ENCODE results near the gene UGT1A6.

UGT1A6 gene

DNA sequence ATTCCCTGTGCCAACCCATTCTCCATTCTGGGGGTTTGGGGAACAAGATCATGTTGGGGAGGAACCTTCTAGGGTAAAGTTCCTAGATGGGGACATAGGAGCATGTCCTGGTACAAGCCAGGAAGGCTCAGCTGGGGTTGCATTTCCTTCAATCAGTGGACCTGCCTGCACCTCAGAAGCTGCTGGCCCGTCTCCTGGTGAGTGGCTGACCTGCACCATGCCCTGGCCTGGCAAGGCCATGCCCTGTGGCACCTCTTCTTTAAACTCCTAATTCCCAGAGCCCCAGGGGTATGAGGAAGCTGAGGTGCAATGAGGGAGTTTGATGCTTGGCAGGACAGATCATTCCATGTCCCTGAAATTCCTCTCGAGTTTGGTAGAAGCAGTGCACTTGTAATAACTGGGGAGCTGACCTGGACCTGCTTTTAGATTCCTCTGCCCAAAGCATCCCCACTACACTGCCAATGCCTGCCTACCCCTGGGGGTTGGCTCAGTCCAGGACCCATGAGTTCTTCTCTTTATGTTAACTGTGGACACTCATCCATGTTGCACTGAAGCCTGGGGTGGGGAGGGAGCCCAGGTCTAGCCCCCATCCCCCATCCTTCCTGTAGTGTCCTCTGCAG is 110.7 kb downstream of the UGT1A6 start:
- DNase-seq = no peak

DNA sequence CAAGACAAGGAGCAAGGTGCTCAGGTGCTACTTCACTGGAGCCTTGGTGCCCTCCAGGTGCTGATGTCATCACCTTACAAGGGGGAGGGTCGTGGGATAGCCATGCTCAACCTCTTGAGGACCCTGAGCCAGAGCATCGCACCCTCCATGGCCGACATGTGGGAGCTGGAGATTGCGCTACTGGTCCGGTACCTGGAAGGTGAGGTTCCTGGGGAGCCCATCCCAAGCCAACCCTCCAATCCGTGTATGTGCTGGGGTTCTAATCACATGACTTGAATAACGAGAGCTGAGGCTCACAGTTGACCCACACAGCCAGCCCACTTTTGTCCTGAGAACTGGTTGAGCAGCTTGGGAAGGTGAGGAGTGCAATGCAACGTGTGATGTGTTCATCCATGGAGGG is 111.3 kb downstream of the UGT1A6 start:
- DNase-seq = no peak

DNA sequence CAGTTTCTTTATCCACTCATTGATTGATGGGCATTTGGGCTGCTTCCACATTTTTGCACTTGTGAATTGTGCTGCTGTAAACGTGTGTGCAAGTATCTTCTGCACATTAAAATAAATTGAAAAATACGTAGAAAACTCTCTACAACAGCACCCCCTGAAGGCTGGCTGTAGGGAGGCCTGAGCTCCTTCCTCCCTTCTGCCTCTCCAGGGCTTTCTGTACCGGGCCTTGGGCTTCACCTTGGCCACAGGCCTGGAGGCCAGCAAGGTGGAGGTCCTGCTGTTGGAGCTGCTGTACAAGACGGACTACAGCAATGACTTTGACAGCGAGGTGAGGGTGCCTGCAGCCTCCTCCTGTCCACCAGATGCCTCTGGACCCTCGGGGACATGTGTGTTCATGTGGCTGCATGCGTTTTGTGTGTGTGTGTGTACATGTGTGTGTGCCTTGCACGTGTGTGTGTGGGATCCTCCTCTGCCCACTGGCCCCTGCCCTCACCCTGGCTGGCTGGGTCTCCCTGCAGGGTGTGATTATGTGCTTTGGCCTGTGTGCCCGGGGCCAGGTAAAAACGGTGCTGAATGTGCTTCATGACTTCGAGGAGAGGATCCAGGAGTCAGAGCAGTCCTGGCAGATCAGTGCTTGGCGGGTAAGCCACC is 114.7 kb downstream of the UGT1A6 start:
- no peak for DNase-seq

DNA sequence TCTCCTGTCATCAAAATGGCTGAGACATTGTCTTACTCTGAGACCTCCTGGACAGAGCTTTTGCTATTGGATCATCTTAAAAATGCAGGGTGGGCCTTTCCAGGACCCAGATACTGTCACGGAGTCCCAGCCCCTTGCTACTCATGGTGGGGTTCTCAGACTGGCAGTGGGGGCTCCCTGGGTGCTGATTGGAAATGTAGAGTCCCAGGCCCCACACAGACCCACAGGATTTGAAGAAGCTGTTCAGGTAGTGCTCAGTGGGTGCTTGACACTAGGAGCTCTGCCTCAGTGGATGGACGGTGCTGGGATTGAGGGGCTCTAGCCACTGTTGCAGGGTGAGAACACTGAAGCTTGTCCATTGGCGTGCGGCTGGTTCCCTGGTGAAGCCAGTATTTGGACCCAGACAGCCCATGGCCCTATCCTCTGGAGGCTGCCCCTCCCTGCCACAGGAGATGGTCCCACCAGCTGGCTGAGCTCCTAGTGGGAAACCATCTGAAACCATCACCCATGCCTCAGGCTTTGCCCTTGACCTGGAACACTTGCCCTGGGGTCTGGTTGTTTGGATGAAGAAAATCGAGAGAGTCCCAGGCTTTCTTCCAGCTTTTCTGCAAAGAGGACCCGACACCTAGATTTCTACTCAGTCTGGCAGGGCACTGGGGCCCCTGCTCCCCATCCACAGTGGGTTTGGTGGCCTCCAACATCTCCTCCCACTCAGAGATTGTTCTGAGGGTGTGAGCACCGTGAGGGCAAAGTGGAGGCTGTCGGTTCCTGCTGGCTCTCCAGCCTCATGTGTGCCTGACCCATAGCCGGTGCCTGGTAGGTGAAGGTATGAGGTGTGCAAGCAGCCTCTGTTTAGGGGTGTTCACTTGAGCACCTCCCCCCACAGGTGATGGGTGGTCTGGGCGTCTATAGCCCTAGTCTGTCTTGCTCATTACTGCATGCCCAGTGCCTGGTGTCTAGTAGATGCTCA is 115.6 kb downstream of the UGT1A6 start:
- DNase-seq = no peak

DNA sequence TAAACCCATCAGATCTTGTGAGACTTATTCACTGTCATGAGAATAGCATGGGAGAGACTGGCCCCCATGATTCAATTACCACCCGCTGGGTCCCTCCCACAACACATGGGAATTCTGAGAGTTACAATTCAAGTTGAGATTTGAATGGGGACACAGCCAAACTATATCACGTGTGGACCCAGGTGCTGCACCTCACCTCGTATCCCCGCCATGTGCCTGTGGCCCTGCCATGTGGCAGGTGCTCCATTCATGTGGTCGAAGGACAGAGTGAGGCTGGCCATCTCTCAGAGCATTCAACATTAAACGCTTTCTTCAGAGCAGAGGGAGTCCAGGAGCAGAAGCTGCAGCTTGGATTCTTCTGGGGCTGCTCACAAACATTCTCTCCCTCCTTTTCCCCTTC is 117.7 kb downstream of the UGT1A6 start:
- no peak for DNase-seq

DNA sequence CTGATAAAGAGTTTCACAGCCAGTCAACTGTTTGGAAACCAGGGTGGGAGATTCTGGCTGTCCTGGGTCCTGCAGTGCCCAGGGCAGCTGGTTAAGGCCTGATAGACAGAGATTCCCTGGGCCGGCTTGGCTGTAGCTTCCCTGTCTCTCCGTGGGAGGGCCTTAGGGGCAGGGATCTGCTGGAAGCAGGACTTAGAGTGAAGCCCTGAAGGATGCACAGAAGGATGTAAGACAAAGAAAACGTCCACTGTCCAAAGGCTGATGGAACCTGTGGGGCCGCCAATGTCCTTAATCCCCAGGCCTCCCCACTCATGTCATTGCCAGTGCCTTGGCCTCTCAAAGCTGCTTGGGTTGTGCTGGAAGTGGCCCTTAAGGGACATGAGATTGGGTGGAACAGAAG is 118.4 kb downstream of the UGT1A6 start:
- no peak for DNase-seq

DNA sequence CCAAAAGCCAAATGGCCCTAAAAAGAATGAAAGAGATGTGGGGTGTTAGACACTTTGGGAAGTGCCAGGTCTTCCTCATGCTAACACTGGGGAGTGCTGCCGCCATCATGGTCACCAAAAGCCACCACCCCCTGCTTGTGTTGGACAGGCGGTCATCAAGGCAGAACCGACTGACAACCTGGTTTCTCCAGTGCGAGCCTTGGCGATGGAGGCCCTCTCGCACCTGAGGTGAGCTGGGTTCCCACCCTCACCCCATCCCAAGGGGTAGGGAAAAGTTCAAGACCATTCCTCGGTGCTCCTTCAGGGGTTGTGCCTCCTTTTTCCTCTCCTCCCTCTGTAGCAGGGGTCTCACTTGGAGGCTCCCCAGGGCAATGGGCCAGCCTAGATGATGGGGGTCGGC is 119.0 kb downstream of the UGT1A6 start:
- DNase-seq = no peak

DNA sequence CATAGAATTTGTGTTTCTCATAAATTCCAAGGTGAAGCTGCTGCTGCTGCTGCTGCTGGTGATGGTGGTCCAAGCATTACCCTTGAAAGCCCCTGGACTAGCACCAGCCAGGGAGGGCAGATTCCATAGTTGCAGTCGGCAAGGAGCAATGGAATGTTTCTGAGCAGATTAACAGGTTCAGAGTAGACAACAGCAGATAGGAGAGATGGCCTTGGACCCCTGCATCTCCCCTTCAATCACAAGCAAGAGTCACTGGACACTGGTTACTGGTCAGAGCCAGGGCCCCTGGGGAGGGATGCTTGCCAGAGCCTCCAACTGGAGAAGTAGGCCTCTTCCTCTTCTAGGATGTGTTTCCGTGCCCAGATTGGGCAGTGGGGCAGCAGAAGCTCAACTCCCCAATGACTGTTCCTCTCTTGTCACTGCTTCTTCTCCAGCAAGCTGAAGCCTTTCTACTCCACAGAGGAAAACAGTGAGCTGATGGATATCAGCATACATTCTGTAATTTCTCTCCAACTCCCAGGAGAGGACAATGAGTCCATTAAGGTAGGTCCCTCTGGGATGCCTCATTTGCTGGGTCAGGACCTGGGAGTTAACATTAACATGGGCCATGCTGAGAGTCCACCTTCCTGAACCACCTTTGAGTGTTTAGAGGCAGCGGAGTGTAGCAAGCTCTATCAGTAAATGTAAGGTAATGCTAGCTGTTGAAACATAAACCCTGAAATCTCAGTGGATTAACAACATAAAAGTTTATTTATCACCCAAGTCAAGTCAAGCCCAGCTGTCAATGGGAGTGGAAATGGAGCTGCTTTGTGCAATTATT is 120.8 kb downstream of the UGT1A6 start:
- DNase-seq = no peak

DNA sequence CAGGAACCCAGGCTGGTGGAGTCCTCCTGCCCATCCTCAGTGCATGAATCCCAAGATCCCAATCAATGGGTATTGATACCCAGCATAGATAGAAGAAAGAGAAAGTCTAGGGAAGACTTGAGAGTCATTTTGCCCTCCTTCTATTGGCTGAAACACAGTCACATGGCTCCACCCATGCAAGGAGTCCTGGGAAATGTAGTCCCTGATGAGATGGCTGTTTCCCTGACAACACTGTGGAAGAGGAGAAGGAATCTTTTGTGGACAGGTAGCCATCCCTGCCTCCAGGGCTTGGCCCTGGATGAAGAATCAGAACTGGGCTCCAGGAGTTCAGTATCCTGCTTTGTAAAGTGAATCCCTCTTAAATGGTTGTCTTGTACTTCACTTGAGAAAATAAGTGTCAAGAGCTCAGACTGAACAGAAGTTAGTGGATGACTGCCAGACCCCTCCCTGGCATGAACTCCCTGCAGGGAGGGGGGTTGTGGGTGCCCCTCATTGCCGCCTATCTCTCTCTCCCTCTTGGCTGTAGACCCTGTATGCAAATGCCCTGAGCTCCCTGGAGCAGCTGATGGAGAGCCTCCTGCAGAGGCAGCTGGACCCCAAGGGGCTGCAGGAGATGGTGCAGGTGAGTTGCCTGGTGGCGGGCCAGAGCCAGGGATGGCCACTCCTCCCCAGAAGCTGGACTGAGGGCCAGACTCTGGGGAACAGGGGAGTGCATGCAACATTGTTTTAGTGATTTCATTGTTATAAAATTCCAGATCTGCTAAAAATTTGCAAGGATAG is 121.6 kb downstream of the UGT1A6 start:
- DNase-seq = no peak

DNA sequence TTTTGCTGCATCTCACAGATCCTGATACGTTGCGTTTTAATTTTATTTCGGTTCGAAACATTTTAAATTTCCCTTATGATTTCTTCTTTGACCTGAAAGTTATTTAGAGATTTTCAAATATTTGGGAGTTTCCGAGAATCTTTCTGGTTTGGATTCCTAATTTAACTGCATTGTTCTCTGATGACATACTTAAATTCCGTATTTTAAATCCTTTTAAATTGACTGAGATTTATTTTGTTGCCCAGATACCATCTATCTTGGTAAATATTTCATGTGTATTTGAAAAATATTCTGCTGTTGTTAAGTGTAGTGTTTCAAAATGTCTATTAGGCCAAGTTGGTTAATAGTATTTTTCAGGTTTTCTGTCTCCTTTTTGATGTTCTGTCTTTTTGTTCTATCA is 123.2 kb downstream of the UGT1A6 start:
- no peak for DNase-seq

DNA sequence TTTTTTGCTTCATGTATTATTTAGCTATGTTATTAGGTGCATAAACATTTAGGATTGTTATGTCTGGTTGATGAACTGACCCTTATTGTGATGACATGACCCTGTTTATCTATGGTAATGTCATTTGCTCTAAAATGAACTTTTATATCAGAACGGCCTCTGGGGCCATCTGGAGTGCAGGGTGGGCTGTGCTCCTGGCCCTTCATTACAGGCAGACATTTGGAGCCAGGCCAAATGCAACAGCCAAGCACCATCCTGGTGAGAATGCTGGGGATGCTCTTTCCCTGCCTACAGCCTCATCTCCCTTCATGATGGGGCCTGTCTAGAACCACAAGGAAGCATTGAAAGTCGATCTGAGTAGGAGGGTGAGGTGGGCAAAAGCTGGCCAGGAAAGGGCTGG is 123.6 kb downstream of the UGT1A6 start:
- no peak for DNase-seq

DNA sequence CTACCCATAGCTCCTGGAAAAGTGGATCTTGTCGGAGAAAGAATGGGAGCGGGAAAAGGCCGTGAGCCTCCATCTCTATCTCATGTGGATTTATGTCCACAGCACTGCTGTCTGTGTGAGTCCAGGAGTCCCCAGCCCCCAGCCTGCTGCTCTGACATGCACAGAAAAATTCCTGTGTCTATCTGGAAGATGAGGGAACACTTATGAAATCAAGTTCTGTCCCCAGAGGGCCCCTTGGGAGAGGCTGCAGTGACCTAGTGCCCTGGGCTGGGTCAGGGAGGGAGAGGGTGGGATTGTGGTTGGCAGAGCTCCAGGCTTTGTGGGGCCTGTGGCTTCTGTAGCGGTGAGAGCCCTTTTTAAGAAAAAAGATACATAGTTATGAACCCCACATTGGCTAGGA is 124.1 kb downstream of the UGT1A6 start:
- DNase-seq = no peak

DNA sequence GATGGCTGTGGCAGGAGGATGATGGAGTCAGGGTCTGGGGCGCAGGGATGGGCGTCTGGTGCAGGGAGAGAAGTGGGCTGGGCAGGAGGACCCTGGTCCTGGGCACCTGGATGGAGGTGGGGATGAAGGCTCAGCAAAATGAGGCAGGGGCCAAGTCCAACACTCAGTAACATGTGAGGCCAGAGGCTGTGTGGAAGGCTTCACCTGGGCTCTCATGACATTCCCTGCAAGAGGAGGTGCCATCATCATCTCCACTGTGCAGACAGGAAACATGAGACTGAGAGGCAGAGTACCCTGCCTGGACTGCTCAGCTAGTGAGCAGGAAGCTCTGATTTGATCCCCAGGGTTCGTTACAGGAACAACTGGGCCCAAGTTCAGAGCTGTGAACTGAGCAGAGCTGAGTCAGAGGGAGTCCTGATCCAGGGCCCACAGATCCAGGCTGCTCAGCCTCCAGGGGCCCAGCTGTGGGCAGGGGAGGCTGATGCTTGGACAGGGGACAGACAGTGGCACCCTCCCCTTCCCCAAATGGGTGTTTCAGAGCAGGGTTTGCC is 124.7 kb downstream of the UGT1A6 start:
- no peak for DNase-seq

DNA sequence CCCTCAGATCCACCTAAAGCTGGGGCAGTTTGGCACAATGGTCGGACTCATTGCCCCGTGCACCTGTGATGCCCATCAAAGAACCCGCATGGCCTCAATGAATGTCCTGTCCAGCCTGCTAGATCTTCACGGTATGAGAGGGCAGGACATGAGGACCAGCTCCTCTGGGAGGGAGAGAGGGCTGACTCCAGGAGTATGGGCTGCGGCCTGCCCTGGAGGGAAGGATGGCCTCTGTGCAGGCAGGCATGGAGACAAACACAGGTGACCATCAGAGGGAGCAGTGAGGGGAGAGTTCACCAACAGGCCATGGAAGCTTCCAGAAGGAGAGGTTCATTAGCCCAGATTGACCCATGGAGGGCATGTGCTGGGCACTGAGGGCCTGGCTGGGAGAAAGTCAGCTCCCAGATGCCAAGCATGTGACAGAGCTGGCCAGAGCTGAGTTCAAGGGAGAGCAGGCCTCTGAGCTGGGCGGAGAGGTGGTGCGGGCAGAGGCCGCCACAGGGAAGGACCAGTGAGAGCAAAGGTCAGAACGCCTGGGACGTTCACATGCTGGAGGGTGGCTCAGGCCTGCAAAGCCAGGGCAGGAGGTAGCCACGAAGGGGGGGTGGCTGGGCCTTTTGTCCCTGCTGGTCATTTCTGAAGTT is 125.4 kb downstream of the UGT1A6 start:
- DNase-seq = no peak

DNA sequence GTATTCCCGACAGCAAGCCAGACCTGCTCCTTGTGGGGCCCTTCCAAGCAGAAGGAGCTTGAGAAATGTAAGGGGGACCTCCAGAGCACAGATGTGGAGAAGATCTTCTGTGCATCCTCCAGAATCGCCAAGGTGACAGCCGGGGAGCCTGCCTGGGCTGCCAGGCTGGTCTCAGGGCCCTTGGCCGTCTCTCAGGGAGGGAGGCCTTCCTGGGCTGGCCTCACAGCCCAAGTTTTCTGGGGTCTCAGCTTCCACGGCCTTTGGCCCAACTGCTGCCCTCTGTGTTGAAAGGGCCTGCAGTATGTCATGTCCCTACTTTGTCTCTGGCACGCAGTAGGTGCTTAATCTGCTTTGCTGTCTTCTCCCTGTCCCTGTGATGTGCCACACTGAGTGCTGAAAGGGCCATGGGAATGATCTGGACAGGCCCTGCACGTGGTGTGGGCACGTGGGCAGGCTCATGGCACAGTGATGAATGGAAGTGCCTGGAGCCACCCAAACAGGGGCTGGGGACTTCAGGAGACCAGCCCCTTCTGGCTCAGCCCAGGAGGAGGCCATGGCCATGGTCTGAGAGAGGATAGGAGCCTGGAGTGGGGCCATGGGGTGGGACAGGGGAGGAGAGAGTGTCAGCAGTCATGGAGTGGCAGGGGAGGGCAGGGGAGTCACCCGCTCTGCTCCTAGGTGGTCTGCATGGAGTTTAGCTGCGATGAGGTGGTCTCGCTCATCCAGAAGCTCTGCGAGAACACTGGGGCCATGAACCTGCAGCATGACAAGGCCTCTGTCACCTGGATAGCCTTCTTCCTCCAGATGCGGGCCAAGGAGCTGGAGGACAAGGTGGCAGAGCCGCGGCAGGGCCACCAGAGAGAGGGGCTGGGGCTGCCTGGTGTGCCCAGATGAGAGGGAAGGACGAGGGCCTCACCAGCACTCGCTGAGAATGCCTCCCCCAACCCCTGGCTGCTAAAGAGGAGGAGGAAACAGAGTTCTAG is 126.2 kb downstream of the UGT1A6 start:
- no peak for DNase-seq

DNA sequence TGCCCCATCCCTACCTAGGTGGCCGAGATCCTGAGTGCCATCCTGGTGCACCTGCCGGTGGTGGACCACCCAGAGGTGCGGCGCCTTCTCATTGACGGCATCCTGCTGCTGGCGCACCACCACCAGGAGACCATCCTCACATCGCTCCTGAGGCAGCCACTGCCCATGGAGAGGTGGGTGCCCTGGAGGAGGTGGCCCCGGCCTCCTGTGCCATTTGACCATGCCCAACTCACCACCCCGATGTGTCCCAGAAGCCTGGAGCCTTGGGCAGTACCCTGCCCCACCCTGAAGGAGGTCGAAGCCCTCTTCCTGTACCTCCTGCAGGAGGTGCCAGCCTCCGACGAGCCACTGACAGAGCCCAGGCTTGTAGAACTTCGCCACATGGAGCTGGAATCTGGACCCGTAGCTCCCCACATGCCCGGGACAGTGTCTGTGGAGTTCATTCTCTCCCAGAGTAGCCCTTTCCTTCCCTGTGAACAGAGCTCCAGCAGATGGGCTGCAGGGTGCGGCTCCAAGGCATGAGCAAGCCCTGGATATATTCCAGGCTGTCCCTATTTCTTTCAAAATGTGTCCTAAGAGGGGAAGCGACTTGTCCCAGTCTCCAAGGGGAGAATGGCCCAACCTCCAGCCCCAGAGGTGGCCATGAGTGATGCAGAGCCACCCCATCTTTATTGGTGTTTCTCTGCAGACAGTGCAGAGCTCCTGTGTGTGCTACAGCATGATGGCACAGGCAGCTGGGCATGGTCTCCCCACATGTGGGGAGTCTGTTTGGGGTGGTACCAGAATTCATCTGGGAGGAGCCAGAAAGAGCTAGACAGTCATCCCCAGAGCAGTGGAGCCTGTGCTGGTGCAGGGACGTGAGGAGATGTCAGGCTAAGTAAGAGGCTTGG is 127.4 kb downstream of the UGT1A6 start:
- no peak for DNase-seq

DNA sequence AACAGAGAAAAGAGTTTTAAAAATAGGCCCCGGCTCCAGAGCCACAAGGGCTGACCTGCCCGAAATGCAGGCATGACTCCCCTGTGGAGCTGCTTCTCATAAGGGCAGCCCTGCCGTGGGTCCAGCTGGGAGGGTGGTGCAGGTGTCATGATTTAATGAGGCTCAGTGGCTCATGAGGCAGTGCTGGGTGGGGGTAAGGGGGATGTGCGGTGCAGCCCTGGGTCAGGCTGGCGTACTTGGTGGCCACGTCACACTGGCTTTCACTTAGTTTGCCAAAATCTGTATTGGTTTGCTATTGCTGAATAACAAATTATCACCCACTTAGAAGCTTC is 128.1 kb downstream of the UGT1A6 start:
- DNase-seq = no peak

DNA sequence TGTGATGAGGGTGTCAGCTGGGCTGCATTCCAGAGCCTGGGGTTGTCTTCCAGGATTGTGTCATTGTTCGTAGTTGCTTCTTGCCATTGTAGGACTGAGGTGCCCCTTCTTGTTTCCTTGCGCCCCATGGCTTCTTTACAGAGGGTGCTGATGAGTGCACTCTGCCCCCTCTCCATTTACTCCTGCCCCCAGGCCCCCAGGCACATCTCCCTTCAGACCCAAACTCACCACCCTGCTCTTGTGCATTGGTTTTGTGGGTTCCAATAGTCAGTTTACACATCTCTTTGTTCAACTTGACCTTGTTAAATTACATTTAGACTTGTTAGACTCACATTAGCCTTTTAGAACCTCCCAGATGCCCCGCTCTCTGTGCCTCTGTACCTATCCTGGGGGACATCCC is 128.5 kb downstream of the UGT1A6 start:
- no peak for DNase-seq

DNA sequence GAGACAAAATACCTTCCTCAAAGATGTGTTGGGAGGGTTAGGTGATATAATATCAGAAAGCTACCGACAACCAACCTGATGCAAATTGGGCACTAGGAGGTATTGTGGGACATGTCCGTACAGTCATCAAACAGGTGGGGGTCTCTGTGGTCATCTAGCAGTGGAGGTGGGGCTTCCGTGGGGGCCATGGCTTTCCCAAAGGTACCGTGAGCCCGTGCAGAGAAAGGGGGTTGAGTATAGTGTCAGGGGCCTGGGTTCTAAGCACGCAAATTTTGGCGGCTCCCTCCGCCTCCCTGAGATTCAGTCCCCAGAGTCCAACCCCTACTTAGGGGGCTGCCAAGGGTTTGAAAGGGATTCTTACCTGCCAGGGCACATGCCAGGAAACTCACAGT is 129.0 kb downstream of the UGT1A6 start:
- no peak for DNase-seq

Measured in hematopoietic multipotent progenitor cell treated with erythropoietin and hydrocortisone succinate and interleukin-3 and kit ligand, for 8 days (in vitro differentiated cells).